GM19240 (cell line): Measurements from ENCODE around the gene NACAD.
"Not testable (repeated sequence)": the region's sequence is repeated elsewhere in the genome, so short reads cannot be mapped to it uniquely, and the experiment has no call there.

Experiments used
- DNase-seq: peaks from one replicate; pipeline ENCODE4 v3.0.0; 2011; ENCODE audit warnings: low spot score; ENCODE audit not compliant: insufficient read length

Gene NACAD

GRCh38 chr7:45117582-45117981 is 28.8 kb upstream of the NACAD start:
- no peak for DNase-seq

- no peak for DNase-seq
Observed at GRCh38 chr7:45116048-45116447, 27.3 kb upstream of the NACAD start.

GRCh38 chr7:45114926-45115325 is 26.2 kb upstream of the NACAD start:
- DNase-seq, result no peak

- not testable (repeated sequence) for DNase-seq
Observed at GRCh38 chr7:45114257-45114656, 25.5 kb upstream of the NACAD start.

- no peak for DNase-seq
Observed at GRCh38 chr7:45112648-45113047, 23.9 kb upstream of the NACAD start.

- DNase-seq, result peak; percentile 91
Observed at GRCh38 chr7:45111298-45112223, 22.8 kb upstream of the NACAD start, which contains the start of gene TBRG4. TSS of gene TBRG4 (minus strand) at chr7:45111697. CDS start at chr7:45109237, 2,460 bp downstream.

- DNase-seq, result no peak
Observed at GRCh38 chr7:45108863-45109262, 20.1 kb upstream of the NACAD start.

GRCh38 chr7:45107356-45107755 is 18.6 kb upstream of the NACAD start:
- no peak for DNase-seq

- DNase-seq, result no peak
Observed at GRCh38 chr7:45106820-45107219, 18.1 kb upstream of the NACAD start.

GRCh38 chr7:45105588-45106188 is 16.9 kb upstream of the NACAD start:
- no peak for DNase-seq

GRCh38 chr7:45104844-45105587 is 16.2 kb upstream of the NACAD start:
- DNase-seq, result no peak

- DNase-seq, result no peak
Observed at GRCh38 chr7:45103958-45104843, 15.4 kb upstream of the NACAD start.

GRCh38 chr7:45102785-45103712 is 14.3 kb upstream of the NACAD start:
- DNase-seq, result no peak

- DNase-seq, result no peak
Observed at GRCh38 chr7:45101748-45102147, 13.0 kb upstream of the NACAD start.

GRCh38 chr7:45100761-45101480 is 12.2 kb upstream of the NACAD start:
- DNase-seq, result no peak

GRCh38 chr7:45099891-45100760 is 11.4 kb upstream of the NACAD start:
- DNase-seq, result no peak

GRCh38 chr7:45098983-45099839 is 10.4 kb upstream of the NACAD start:
- no peak for DNase-seq
